ENCODE measurements around the gene SETD4.
A peak's percentile ranks its signal among the peaks of the same experiment; 100 is the strongest.

The SETD4 gene

DNA sequence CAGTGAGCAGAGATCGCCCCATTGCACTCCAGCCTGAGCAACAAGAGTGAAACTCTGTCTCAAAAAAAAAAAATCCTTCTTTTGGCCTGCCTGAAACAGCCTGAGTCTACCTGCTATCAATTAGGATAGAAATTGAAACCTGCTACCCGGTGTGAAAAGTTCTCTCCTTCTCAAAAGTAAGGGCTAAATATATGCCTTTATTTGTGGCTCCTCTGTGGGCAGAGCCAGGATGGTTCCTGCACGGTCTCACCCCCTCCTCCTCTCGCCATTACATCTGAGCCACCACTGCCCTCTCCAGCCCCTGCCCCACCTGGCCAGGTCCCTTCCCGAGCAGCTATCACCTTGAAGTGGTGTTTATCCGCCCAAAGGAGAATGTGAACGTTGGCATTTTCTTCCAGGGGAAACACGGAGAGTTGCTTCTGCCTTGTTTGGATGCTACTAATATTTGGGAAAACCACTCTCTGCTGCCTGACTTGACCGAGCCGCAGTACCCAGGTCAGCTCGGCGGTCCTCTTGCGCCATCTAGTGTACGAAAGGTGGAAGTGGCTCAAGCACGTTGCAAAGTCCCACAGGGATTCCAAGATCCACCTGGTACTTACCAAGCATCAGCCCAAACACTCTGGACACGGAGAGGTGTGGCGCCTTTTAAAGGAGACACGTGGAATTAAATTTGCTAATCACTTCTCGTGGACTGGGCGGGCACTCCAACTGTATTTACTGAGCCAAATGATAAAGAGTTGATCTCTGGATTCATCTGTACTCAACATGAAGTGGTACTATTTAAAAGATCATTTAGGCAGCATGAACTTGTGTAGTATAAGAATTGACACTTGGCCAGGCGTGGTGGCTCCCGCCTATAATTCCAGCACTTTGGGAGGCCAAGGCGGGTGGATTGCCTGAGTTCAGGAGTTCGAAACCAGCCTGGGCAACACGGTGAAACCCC lies 31.9 kb downstream of the SETD4 start:
- TF ChIP-seq NFIC (IDR thresholded peaks at IDR 0.05) = no peak
- TF ChIP-seq TAF1 (IDR thresholded peaks at IDR 0.05; ENCODE audit: low read depth) = no peak
- TF ChIP-seq CEBPB (IDR thresholded peaks at IDR 0.05) = no peak
- TF ChIP-seq RAD21 (IDR thresholded peaks at IDR 0.05; ENCODE audit: low read depth) = peak; percentile 95
- TF ChIP-seq EP300 (IDR thresholded peaks at IDR 0.05; ENCODE audit: borderline replicate concordance) = no peak

DNA sequence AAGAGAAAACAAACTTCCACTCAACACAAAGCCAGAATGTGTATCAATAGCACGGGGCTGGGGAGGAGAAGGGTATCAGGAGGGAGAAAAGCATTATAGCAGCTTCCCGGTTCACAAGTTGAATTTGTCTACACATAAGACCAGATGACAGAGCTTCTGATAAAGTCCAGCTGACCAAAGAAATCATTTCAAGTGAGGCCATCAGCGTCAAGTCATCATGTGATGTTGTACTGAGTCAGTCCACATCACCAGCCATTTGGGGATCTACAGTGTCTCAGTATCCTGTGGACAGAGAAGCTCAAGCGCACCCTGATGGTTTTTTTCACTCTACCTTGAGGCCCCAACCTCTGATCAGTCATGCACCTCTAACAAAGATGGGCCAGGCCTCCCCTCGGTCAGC lies 33.0 kb downstream of the SETD4 start:
- TF ChIP-seq, protein P1, sequence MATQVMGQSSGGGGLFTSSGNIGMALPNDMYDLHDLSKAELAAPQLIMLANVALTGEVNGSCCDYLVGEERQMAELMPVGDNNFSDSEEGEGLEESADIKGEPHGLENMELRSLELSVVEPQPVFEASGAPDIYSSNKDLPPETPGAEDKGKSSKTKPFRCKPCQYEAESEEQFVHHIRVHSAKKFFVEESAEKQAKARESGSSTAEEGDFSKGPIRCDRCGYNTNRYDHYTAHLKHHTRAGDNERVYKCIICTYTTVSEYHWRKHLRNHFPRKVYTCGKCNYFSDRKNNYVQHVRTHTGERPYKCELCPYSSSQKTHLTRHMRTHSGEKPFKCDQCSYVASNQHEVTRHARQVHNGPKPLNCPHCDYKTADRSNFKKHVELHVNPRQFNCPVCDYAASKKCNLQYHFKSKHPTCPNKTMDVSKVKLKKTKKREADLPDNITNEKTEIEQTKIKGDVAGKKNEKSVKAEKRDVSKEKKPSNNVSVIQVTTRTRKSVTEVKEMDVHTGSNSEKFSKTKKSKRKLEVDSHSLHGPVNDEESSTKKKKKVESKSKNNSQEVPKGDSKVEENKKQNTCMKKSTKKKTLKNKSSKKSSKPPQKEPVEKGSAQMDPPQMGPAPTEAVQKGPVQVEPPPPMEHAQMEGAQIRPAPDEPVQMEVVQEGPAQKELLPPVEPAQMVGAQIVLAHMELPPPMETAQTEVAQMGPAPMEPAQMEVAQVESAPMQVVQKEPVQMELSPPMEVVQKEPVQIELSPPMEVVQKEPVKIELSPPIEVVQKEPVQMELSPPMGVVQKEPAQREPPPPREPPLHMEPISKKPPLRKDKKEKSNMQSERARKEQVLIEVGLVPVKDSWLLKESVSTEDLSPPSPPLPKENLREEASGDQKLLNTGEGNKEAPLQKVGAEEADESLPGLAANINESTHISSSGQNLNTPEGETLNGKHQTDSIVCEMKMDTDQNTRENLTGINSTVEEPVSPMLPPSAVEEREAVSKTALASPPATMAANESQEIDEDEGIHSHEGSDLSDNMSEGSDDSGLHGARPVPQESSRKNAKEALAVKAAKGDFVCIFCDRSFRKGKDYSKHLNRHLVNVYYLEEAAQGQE (IDR thresholded peaks at IDR 0.05; ENCODE audit: low read depth) = no peak

DNA sequence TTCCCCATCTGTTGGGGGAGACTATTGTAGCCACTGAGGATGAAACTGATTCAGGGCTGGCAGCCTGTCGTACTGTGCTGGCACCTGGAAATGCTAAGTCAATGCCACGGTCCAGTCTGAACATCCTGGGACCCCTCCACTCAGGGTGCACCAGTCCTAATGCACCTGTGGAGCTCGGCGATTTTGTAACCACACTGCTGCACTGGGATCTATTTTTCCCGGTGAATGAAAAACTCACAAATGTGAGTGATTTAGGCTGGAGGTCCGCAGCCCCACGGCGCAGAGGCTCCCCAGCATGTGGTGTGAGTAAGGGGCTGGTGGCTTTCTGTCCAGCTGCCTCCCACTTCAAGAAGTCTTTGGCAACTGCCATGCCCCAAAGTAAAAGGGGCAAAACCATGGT lies 35.5 kb downstream of the SETD4 start:
- TF ChIP-seq TAF1 (IDR thresholded peaks at IDR 0.05; ENCODE audit: low read depth) (no peak), RAD21 (IDR thresholded peaks at IDR 0.05; ENCODE audit: low read depth) (no peak), EP300 (IDR thresholded peaks at IDR 0.05; ENCODE audit: borderline replicate concordance) (no peak), FOXM1 (IDR thresholded peaks at IDR 0.05; ENCODE audit: borderline replicate concordance, low read depth) (no peak), YY1 (IDR thresholded peaks at IDR 0.05; ENCODE audit: low read depth) (no peak), CEBPB (IDR thresholded peaks at IDR 0.05) (no peak), TEAD4 (IDR thresholded peaks at IDR 0.05) (no peak), CREB1 (IDR thresholded peaks at IDR 0.05; ENCODE audit: low read depth) (no peak), EGR1 (IDR thresholded peaks at IDR 0.05) (no peak), NFIC (IDR thresholded peaks at IDR 0.05) (no peak), TCF12 (IDR thresholded peaks at IDR 0.05; ENCODE audit: low read depth) (no peak), ZBTB7A (IDR thresholded peaks at IDR 0.05; ENCODE audit: low read depth) (no peak)
- TF ChIP-seq, protein P2, sequence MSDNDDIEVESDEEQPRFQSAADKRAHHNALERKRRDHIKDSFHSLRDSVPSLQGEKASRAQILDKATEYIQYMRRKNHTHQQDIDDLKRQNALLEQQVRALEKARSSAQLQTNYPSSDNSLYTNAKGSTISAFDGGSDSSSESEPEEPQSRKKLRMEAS (IDR thresholded peaks at IDR 0.05) = no peak
- TF ChIP-seq, protein P3, sequence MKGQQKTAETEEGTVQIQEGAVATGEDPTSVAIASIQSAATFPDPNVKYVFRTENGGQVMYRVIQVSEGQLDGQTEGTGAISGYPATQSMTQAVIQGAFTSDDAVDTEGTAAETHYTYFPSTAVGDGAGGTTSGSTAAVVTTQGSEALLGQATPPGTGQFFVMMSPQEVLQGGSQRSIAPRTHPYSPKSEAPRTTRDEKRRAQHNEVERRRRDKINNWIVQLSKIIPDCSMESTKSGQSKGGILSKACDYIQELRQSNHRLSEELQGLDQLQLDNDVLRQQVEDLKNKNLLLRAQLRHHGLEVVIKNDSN (IDR thresholded peaks at IDR 0.05) = no peak
- TF ChIP-seq, protein P1 (IDR thresholded peaks at IDR 0.05; ENCODE audit: low read depth) = no peak

DNA sequence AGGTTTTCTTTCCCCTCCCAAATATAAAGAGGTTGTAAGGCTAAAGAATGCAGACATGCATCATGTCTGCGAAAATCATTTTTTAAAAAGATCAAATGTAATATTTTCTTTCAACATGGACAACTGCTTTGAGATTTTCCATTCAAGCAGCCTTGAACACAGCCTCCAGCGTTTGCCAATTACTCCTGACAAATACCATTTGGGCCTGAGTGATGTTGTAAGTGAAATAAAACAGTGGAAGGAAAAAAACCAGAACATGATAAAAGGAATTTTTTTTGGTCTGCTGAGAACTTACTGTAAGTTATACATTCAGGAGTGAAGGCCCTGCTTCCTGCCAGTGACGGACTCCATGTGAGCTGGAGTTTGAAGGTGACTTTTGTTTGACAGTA lies 37.2 kb downstream of the SETD4 start:
- TF ChIP-seq, protein P1 (IDR thresholded peaks at IDR 0.05; ENCODE audit: low read depth) = no peak
- TF ChIP-seq, protein P3 (IDR thresholded peaks at IDR 0.05) = no peak
- TF ChIP-seq TAF1 (IDR thresholded peaks at IDR 0.05; ENCODE audit: low read depth) (no peak), RAD21 (IDR thresholded peaks at IDR 0.05; ENCODE audit: low read depth) (no peak), FOXM1 (IDR thresholded peaks at IDR 0.05; ENCODE audit: borderline replicate concordance, low read depth) (no peak), EP300 (IDR thresholded peaks at IDR 0.05; ENCODE audit: borderline replicate concordance) (no peak), EGR1 (IDR thresholded peaks at IDR 0.05) (no peak), CREB1 (IDR thresholded peaks at IDR 0.05; ENCODE audit: low read depth) (no peak), CEBPB (IDR thresholded peaks at IDR 0.05) (no peak)

Measured in Ishikawa (cell line).